ENCODE data around the gene VAMP5.
"Not testable (repeated sequence)": the region's sequence is repeated elsewhere in the genome, so short reads cannot be mapped to it uniquely, and the experiment has no call there.

The VAMP5 gene

GRCh38 chr2:85584354-85584856 lies at the start of gene VAMP5:
VAMP5 (plus strand) TSS chr2:85584431; CDS start chr2:85584491, 60 bp downstream.
- H3K4me3 ChIP-seq (ENCODE audit: low read depth, low read length), result peak within 1 kb of the TSS; percentile 29

GRCh38 chr2:85534881-85535280 lies 49.4 kb upstream of the VAMP5 start:
- no peak overlapping the region for H3K4me3 ChIP-seq (ENCODE audit: low read depth, low read length)

GRCh38 chr2:85536479-85536878 lies 47.8 kb upstream of the VAMP5 start:
- no peak overlapping the region for H3K4me3 ChIP-seq (ENCODE audit: low read depth, low read length)

GRCh38 chr2:85537600-85538506 lies 46.4 kb upstream of the VAMP5 start:
- peak overlapping the region; percentile 99 for H3K4me3 ChIP-seq (ENCODE audit: low read depth, low read length)

GRCh38 chr2:85538507-85539360 lies 45.5 kb upstream of the VAMP5 start, which contains the start of gene MAT2A:
MAT2A (plus strand) TSS chr2:85539168; CDS start chr2:85539288, 120 bp downstream.
- peak within 1 kb of the TSS; percentile 99 for H3K4me3 ChIP-seq (ENCODE audit: low read depth, low read length)

- H3K4me3 ChIP-seq (ENCODE audit: low read depth, low read length), result peak overlapping the region; percentile 99
These were observed 44.7 kb upstream of the VAMP5 start for GRCh38 chr2:85539361-85540132.

GRCh38 chr2:85540133-85540648 lies 44.0 kb upstream of the VAMP5 start:
- H3K4me3 ChIP-seq (ENCODE audit: low read depth, low read length), result peak overlapping the region; percentile 99

- H3K4me3 ChIP-seq (ENCODE audit: low read depth, low read length), result peak overlapping the region; percentile 99
These were observed 43.0 kb upstream of the VAMP5 start for GRCh38 chr2:85541262-85541661.

- H3K4me3 ChIP-seq (ENCODE audit: low read depth, low read length), result no peak overlapping the region
These were observed 42.3 kb upstream of the VAMP5 start for GRCh38 chr2:85541753-85542457.

GRCh38 chr2:85542777-85543176 lies 41.5 kb upstream of the VAMP5 start:
- no peak overlapping the region for H3K4me3 ChIP-seq (ENCODE audit: low read depth, low read length)

GRCh38 chr2:85544254-85544691 lies 40.0 kb upstream of the VAMP5 start:
- not testable (repeated sequence) for H3K4me3 ChIP-seq (ENCODE audit: low read depth, low read length)

- not testable (repeated sequence) for H3K4me3 ChIP-seq (ENCODE audit: low read depth, low read length)
These were observed 39.1 kb upstream of the VAMP5 start for GRCh38 chr2:85544915-85545779.

- H3K4me3 ChIP-seq (ENCODE audit: low read depth, low read length), result no peak overlapping the region
These were observed 38.4 kb upstream of the VAMP5 start for GRCh38 chr2:85545780-85546240.

- no peak overlapping the region for H3K4me3 ChIP-seq (ENCODE audit: low read depth, low read length)
These were observed 37.0 kb upstream of the VAMP5 start for GRCh38 chr2:85547089-85547858.

- H3K4me3 ChIP-seq (ENCODE audit: low read depth, low read length), result no peak overlapping the region
These were observed 36.2 kb upstream of the VAMP5 start for GRCh38 chr2:85547859-85548607.

GRCh38 chr2:85548608-85548900 lies 35.7 kb upstream of the VAMP5 start:
- H3K4me3 ChIP-seq (ENCODE audit: low read depth, low read length), result no peak overlapping the region

- H3K4me3 ChIP-seq (ENCODE audit: low read depth, low read length), result no peak overlapping the region
These were observed 35.1 kb upstream of the VAMP5 start for GRCh38 chr2:85549095-85549494.
